IPS DF 4.7 (cell line): ENCODE measurements around the gene APBA2.
"Not testable (repeated sequence)": the region's sequence is repeated elsewhere in the genome, so short reads cannot be mapped to it uniquely, and the experiment has no call there.

Experiments
- DNase-seq: peaks from one replicate; pipeline ENCODE4 v3.0.0-alpha.2; 2013; ENCODE audit warnings: low spot score; ENCODE audit errors: extremely low read depth

The APBA2 gene

DNA sequence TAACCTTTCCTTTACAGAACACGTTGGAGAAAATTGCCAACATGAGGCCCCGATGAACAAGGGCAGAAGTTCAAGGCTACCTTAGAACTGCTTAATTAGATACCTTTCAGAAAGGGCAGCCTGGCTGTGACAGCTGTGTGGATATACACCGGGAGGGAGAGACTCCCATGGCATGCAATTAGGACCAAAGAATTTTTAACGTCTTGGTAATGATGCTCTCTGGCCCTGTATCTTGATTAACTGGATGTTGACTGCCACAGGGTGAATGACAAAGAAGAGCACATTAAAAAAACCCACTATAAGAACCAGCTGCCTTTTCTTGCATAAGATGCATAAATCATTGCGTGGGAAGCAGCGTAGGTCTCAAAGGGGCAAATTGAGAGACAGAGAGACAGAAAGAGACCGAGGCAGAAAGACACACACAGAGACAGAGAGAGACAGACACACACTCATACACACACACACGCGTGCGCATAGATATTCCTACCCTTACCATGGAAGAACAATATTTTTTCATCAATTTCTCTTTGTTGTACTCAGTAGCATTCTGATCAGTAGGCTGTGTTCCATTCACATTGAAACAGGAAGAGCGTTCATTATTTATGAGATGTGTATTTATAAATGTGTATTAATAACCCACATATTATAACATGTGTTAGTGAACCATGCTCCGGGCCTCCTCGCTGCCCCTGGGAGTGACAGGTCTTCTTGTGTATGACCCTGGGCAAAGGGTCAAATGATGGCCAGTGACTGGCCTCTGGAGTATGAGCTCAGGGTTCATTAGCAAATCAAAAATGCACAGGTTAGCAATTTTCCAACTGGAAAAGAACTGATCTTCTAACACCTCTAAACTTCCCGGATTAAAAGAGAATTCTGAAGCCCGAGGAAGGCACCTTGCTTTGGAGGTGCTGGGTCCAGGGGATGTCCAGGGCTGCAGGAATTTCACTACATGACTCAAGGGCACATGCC lies 265.0 kb downstream of the APBA2 start:
- DNase-seq, result no peak

DNA sequence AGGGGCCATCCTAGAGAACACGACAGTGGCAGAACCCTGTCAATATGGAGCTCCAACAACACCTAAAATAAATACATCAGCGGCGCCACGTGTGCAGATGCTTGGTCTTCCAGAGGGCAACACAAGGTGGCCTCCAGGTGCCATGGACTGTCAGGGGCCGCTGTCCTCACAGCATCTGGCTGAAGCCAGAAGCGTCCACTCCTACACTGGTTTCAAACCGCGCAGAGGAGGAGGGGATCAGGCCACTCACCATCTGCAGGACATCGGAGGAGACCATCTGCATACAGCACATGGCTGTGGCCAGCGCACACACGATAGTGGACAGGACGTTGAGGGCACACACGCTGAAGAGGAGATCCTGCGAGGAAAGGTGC lies 265.7 kb downstream of the APBA2 start:
- no peak for DNase-seq

DNA sequence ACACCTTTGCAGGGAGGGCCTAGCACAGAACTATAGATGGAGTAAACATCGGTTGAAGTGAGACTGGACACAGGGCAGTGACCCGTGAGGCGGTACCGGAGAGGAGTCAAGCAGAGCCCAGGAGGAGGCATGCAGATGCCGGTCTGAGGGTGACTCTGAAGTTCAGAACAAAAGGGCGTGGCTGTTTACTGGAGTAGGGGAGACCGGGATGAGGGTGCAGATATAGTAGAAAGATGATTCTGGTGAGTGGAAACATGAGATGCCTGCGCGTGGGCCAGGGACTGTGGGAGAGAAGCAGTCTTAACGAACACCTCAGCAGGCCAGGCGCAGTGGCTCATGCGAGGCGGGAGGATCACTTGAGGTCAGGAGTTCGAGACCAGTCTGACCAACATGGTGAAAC lies 270.7 kb downstream of the APBA2 start:
- no peak for DNase-seq

DNA sequence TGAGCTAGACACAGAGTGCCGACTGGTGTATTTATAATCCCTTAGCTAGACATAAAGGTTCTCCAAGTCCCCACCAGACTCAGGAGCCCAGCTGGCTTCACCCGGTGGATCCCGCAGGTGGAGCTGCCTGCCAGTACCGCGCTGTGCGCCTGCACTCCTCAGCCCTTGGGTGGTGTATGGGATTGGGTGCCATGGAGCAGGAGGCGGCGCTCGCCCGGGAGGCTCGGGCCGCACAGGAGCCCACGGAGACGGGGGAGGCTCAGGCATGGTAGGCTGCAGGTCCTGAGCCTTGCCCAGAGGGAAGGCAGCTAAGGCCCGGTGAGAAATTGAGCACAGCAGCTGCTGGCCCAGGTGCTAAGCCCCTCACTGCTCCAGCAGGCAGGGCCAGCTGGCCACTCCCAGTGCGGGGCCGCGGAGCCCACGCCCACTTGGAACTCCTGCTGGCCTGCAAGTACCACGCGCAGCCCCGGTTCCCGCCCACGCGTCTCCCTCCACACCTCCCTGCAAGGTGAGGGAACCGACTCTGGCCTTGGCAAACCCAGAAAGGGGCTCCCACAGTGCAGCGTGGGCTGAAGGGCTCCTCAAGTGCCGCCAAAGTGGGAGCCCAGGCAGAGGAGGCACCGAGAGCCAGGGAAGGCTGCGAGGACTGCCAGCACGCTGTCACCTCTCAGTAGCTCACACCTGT lies 274.1 kb downstream of the APBA2 start:
- DNase-seq, result no peak

DNA sequence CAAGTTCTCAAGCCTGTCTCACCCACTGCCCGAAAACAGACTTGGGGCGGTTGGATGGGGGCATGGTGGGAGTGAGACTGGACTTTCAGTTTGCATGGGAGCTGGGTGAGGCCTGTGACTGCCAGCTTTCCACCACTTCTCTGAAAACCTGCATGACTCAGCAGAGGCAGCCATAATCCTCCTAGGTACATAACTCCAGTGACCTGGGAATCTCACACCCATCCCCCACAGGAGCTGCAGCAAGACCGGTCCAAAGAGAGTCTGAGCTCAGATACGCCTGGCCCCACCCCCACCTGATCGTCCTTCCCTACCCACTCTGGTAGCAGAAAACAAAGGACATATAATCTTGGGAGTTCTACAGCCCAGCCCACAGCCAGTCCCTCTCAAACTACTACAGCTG lies 276.6 kb downstream of the APBA2 start:
- DNase-seq, result no peak

DNA sequence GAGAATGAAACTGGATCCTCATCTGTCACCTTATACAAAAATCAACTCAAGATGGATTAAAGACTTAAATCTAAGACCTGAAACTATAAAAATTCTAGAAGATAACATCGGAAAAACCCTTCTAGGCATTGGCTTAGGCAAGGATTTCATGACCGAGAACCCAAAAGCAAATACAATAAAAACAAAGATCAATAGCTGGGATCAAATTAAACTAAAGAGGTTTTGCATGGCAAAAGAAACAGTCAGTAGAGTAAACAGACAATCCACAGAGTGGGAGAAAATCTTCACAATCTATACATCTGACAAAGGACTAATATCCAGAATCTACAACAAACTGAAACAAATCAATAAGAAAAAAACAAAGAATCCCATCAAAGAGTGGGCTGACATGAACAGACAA lies 281.3 kb downstream of the APBA2 start:
- not testable (repeated sequence) for DNase-seq
